ENCODE results near the gene SERINC3. TPM values are rescaled to one million over a fixed set of nuclear protein-coding genes. Genes with fewer than 3 reads are reported as not detected.

SERINC3 gene
- total and polyA plus RNA-seq, 2 experiments from 2014 or later: 18.1 to 33.0 TPM

GRCh38 chr20:44497761-44498160, 24.1 kb downstream of the SERINC3 start:
- Histone ChIP-seq H3K36me3 (ENCODE audit: insufficient read depth) (peaks cover 25% of the 10 kb centered on the region), H3K9me2 (ENCODE audit: insufficient read depth) (no peaks in the 10 kb centered on the region), H3F3A (replicated peaks; ENCODE audit: low read depth) (no peaks in the 10 kb centered on the region), H3K4me3 (no peak overlapping the region), H3K27ac (ENCODE audit: low read depth) (no peak overlapping the region), H2AFZ (no peak overlapping the region), H3K4me1 (ENCODE audit: insufficient read depth) (no peaks in the 10 kb centered on the region), H4K20me1 (replicated peaks; ENCODE audit: insufficient read depth) (no peaks in the 10 kb centered on the region; the same call in 1 of the 2 replicates), H3K27me3 (ENCODE audit: insufficient read depth) (no peaks in the 10 kb centered on the region), H3K79me2 (replicated peaks; ENCODE audit: insufficient read depth) (no peaks in the 10 kb centered on the region), H3K4me2 (no peak overlapping the region)
- Mint-ChIP-seq H3K36me3 (ENCODE audit: low read depth) (peaks cover 27% of the 10 kb centered on the region), H3K27me3 (ENCODE audit: insufficient read depth, low read depth, poor library complexity) (no peaks in the 10 kb centered on the region), H3K4me1 (no peaks in the 10 kb centered on the region), H3K9me3 (no peaks in the 10 kb centered on the region), H3K4me3 (no peak overlapping the region), H3K27ac (no peak overlapping the region)
- no peak for ATAC-seq
- DNase-seq (ENCODE audit: low spot score): no peak
- TF ChIP-seq CREB1 (CRISPR knock-in tag; IDR thresholded peaks at IDR 0.05; ENCODE audit: low read depth): no peak
- no peak for TF ChIP-seq REST (IDR thresholded peaks at IDR 0.05; ENCODE audit: unreplicated experiment)
- no peak for TF ChIP-seq ETS1 (IDR thresholded peaks at IDR 0.05)
- TF ChIP-seq NANOG (IDR thresholded peaks at IDR 0.05; ENCODE audit: borderline replicate concordance): no peak
- TF ChIP-seq STAT1 (IDR thresholded peaks at IDR 0.05; ENCODE audit: unreplicated experiment): no peak
- no peak for TF ChIP-seq POLR2AphosphoS5 (IDR thresholded peaks at IDR 0.05; ENCODE audit: low read depth)
- no peak for TF ChIP-seq ZNF114 (CRISPR knock-in tag; IDR thresholded peaks at IDR 0.05)
- TF ChIP-seq ZNF331 (CRISPR knock-in tag; IDR thresholded peaks at IDR 0.05; ENCODE audit: low read depth): no peak

GRCh38 chr20:44496976-44497375, 24.9 kb downstream of the SERINC3 start:
- Histone ChIP-seq H3K36me3 (ENCODE audit: insufficient read depth) (peaks cover 23% of the 10 kb centered on the region), H2AFZ (no peak overlapping the region), H4K20me1 (replicated peaks; ENCODE audit: insufficient read depth) (no peaks in the 10 kb centered on the region; the same call in 1 of the 2 replicates), H3K27me3 (ENCODE audit: insufficient read depth) (no peaks in the 10 kb centered on the region), H3K4me3 (no peak overlapping the region), H3K4me1 (ENCODE audit: insufficient read depth) (no peaks in the 10 kb centered on the region), H3K27ac (ENCODE audit: low read depth) (no peak overlapping the region), H3K79me2 (replicated peaks; ENCODE audit: insufficient read depth) (no peaks in the 10 kb centered on the region), H3K9me2 (ENCODE audit: insufficient read depth) (no peaks in the 10 kb centered on the region), H3F3A (replicated peaks; ENCODE audit: low read depth) (no peaks in the 10 kb centered on the region), H3K4me2 (no peak overlapping the region)
- H3K4me1 Mint-ChIP-seq: no peaks in the 10 kb centered on the region
- peaks cover 30% of the 10 kb centered on the region for H3K36me3 Mint-ChIP-seq (ENCODE audit: low read depth)
- H3K4me3 Mint-ChIP-seq: no peak overlapping the region
- no peaks in the 10 kb centered on the region for H3K27me3 Mint-ChIP-seq (ENCODE audit: insufficient read depth, low read depth, poor library complexity)
- H3K9me3 Mint-ChIP-seq: no peaks in the 10 kb centered on the region
- H3K27ac Mint-ChIP-seq: no peak overlapping the region
- DNase-seq (ENCODE audit: low spot score) (no peak), ATAC-seq (no peak)
- TF ChIP-seq ZNF462 (CRISPR knock-in tag; IDR thresholded peaks at IDR 0.05) (no peak), CREB1 (CRISPR knock-in tag; IDR thresholded peaks at IDR 0.05; ENCODE audit: low read depth) (no peak), JUNB (IDR thresholded peaks at IDR 0.05; ENCODE audit: unreplicated experiment) (no peak), STAT1 (IDR thresholded peaks at IDR 0.05; ENCODE audit: unreplicated experiment) (no peak)

Data from GM23338 (cell line).